Skin of body (tissue), 2 donors: ENCODE measurements around the gene RBM33. TPM values are rescaled to one million over a fixed set of nuclear protein-coding genes. Genes with fewer than 3 reads are reported as not detected.
"Not testable (repeated sequence)": the region's sequence is repeated elsewhere in the genome, so short reads cannot be mapped to it uniquely, and the experiment has no call there.

Experiments
- DNase-seq: peaks from one replicate; lab custom pipeline; 2025; lab: John Stamatoyannopoulos, UW
- total RNA-seq: library from RNA; depleted of rRNA; stranded (reverse); fragments of >200 nt; gene quantifications from one replicate; pipeline ENCODE4 v1.2.3, GENCODE V29; 2014

Gene RBM33
- 50.4 TPM for total RNA-seq

DNA sequence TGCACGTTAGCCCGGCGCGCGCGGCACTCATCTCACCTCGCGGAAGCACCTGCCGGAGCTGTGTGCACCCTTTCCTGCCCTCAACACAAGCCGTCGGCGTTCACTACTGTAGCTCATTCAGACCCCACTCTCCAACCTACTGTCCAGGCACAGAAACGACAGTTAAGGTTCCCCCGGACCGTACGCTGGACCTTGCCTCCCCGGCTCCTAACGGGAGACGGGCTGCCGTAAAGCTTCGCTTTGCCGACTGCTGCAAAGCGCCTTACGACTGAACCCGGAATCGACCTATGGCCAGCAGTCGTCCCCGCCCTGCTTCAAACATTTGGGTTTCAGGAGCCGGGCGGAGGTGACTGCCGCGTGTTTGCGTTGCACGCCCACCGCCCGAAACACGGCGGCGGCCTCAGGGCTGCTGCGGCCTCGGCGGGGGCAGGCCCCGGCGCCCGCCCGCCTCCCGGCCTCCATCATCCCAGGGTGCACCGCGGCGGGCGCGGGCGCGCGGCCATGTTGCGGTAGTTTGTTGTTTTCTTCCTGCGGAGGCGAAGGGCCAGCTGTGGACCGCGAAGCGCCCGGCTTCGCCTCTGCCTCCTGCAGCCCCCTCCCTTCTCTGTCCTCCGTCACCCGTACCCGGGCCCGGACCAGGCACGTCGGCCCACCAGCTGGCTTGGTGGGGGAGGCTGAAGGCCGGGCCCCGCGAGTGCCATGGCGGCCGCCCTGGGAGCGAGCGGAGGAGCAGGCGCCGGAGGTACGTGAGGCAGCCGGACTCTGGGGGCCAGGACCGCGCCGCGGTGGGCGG lies at the start of gene RBM33:
RBM33 (plus strand) TSS at position 484 of the 793 bp plus-strand sequence; CDS start at position 700, 216 bp downstream.
- DNase-seq = peak; percentile 58

DNA sequence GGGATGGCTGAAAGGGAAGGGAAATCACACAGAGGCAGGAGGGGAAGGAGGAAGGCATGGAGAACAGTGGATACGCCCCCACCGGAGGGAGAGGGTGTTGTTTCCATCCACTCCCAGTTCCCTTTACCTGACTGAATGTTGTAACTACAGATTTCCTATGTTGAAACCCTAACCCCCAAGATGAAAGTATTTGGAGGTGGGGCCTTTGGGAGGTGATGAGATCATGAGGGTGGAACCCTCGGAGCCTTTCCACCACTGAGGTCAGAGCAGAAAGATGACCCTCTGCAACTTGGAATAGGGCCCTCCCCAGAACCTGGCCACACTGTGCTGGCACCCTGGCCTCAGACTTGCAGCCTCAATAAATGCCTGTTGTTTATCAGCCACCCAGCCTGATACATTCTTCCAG lies 49.5 kb upstream of the RBM33 start:
- DNase-seq = no peak

DNA sequence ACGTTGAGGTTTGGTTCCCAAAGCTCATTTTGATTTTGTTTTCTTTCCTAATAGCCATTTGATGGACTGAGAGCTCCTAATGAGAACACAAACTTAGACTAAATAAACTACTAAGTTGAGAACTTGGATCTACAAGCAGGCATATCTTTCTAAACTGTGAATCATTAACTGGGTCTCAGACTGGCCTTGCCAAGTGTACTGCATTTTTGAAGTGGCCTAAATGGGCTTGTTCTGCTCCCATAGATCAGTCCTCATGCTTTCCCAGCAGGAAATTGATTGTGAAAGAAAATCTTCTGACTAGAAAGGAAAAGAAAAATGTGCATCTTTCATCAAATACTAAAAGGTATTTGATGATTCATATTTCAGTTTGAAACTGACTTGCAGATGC lies 46.7 kb upstream of the RBM33 start:
- no peak for DNase-seq

DNA sequence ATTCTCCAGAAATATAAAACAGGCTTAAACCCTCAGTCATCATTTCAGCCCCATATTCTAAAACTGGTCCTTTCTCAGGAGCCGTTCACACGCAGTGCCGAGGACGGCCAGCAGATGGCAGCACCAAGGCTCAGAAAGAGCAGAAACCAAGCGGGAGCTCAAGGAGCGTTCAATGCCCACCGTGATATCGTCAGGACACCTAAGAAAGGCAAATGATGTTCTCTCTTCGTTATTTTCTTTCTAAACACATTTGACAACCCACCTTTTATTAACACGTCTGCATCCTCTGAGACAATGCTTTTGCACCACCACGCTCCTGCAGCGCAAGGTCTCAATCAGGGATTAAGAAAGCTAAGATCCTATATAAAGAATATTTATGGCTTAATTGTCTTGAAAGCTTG lies 45.7 kb upstream of the RBM33 start:
- peak; percentile 42 for DNase-seq

GRCh38 chr7:155602156-155602555 lies 42.3 kb upstream of the RBM33 start:
- no peak for DNase-seq

- no peak for DNase-seq
These were observed 41.7 kb upstream of the RBM33 start for GRCh38 chr7:155602750-155603149.

DNA sequence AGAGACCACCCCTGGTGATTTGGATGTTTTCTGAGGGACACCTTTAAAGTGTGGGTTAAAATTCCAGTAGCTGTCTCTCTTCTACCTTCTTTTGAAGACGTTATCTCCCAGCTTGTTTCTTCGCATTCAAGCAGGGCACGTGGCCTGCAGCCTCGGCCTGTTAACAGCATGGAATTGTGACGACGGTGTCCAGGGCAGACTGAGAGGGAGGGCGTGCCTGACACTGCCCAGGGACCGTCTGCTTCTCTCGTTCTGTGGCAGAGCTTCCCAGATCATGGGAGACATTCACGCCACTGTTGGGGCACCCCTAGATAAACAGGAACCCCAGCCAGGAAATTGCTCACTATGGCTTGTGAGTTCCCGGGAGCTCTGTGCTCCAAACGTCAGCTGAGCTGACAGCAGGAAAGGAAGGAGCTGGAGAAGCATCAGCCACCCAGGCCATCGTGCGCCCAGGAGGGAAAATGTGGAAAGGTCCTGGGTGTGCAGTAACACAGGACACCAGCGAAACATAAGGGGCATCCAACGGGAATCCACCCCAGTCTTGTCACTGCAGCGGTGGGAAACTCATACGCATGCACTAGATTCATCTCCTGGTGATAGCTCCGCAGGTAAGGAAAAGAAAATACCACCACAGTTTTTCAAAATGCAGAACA lies 41.1 kb upstream of the RBM33 start:
- no peak for DNase-seq

DNA sequence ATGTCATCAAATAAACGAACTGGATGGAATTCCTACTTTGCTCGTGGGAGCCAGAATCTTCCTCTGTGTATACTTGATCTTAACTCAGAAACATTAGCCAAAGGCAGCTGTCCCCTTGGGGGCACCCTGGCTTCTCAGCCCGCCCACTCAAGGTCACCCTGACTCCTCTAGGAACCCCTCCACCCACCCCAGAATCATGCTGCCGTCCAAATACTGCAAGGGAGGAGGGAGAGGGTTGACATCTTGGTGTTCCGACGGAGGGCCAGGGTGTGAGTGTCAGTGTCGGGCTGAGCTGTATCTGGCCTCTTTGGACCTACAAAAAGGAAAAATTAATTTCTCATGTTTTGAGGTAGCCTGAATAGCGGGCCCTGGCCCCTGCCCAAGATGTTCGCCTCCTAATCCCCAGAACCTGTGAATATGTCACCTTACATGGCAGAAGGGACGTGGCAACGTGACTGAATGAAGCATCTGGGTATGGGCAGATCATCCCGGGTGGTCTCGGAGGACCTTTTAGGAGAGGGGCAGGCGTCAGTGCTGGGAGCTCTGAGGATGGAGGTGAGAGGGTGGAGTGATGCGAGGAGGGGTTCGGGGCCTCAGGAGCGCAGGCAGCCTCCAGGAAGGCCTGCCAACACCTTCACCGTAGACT lies 40.5 kb upstream of the RBM33 start:
- no peak for DNase-seq

DNA sequence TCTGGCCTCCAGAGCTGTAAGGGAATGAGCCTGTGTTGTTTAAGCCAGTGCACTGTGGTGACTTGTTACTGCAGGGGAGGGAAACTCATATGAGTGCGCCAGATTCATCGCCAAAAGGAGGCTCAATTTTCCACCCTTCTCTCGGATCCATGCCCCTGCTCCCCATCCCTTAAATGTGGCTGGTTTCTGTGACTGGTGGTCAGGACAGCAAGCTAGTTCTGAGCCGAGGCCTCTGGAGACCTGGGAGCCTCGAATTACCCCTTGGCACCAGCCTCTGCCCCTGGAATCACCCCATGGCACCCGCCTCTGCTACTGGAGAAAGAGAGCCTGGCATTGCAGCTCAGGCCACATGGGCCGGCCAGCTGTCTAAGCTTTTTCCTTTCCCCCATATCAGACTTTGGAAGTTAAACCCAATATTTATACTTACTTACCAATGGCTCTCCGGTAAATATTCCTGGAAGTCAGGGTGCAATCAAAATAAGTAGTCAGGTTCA lies 39.9 kb upstream of the RBM33 start:
- no peak for DNase-seq

DNA sequence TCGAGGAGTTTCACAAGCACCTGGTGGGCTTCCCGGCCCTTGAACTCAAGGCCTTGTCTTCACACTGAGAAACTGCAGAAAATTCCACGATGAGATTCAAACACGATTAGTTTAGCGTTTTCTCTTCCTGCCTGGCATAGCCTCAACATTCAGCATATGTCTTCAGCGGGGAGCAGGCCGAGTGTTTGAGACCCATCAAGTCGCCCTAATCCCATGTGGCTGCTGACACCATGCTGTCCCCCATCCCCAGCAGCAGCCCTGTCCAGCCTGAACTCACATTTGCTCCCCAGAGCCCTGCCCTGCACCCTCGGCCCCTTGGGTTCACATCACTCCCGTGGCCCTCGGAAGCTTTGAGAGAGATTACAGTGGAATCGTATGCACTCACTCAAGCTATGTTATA lies 35.3 kb upstream of the RBM33 start:
- no peak for DNase-seq

- DNase-seq = no peak
These were observed 33.7 kb upstream of the RBM33 start for GRCh38 chr7:155610633-155611193.

DNA sequence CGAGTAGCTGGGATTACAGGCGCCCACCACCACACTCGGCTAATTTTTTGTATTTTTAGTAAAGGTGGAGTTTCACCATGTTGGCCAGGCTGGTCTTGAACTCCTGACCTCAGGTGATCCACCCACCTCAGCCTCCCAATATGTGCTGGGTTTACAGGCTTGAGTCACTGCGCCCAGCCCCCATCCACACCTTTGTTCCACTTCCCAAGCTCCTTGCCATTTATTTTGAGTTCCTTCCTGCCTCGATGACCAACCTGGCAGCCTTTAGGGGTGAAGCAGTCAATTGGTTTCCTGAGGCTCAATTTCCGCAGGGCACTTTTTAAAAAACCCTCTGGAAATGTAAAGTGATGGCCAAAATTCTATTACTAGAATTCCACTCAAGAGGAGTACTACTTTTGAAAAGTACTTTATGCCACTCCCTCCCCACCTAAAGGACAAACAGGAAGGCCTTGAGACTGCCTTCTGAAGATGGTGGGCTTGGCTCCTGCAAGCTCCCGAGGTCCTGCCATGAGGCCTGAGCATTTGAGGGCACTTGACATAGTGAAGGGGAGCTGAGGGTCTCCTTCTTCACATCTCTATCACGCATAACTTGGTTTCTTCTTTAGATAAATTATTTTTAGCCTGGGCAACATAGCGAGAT lies 32.5 kb upstream of the RBM33 start:
- no peak for DNase-seq

- no peak for DNase-seq
These were observed 31.8 kb upstream of the RBM33 start for GRCh38 chr7:155612658-155613057.

DNA sequence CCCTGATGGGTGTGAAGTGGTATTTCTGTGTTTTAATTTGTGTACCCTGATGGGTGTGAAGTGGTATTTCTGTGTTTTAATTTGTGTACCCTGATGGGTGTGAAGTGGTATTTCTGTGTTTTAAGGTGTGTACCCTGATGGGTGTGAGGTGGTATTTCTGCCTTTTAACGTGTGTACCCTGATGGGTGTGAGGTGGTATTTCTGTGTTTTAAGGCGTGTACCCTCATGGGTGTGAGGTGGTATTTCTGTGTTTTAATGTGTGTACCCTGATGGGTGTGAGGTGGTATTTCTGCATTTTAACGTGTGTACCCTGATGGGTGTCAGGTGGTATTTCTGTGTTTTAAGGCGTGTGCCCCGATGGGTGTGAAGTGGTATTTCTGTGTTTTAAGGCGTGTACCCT lies 29.4 kb upstream of the RBM33 start:
- DNase-seq = not testable (repeated sequence)

GRCh38 chr7:155618708-155619633 lies 25.5 kb upstream of the RBM33 start:
- DNase-seq = no peak

DNA sequence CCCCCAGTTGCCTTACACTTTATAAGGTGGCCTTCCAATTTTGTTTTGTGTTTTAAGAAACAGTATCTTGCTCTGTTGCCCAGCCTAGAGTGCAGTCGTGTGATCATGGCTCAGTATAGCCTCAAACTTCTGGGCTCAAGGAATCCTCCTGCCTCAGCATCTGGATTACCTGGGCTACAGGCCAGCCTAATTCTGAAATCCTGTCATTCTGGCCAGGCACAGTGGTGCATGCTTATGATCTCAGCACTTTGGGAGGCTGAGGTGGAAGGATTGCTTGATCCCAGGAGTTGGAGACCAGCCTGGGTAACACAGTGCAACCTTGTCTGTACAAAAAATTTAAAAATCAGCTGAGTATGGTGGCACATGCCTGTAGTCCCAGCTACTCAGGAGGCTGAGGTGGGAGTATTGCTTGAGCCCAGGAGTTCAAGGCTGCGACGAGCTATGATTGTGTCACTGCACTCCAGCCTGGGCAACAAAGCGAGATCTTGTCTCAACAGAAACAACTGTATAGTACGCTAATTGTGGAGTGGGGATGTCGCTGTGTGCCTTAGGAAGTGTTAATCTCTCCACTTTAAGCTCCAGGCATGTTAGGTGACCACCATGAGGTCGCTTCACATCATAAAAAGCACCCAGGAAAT lies 24.7 kb upstream of the RBM33 start:
- DNase-seq = no peak

GRCh38 chr7:155620497-155620896 lies 24.0 kb upstream of the RBM33 start:
- DNase-seq = no peak

DNA sequence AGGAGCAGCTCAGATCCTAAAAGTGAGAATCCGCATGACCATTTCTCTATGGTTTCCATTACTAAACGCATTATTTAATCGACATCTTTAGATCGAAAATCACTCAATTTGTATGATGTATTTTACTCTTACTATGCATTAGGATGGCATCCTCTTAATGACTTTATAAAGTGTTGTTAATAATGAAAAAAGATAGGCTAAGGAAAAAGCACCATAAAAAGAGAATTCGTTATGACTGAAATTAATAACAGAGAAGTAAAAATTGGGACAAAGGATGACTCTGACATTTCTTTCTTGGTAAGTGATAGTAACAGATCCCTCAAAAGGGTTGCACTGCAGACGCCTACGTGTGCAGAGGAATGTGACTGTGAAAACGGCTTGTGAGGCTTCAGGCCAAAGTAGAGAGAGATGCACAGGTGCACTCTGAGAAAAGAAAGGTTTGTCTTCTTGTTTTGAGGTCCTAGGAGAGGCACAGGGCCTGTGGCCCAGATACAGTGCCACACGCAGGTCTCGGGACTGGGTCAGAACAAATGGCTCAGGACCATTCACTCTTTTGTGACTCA lies 23.0 kb upstream of the RBM33 start:
- no peak for DNase-seq

DNA sequence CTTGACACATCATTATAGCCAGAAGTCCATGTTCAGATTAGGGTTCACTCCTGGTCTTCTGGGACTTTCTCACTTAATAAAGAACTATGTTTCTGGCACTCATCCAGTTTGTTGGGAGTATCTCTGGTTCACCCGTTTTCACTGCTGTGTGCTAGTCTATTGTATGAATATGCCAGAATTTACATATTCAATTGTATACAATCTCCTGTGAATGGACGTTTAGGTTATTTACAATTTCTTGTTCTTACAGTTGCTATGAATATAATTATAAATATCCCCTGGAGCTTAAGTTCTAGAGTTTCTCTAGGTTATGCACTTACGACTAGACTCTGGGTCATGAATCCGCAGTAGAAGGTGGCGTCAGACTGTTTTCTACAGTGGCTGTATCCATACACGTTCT lies 20.0 kb upstream of the RBM33 start:
- DNase-seq = no peak

DNA sequence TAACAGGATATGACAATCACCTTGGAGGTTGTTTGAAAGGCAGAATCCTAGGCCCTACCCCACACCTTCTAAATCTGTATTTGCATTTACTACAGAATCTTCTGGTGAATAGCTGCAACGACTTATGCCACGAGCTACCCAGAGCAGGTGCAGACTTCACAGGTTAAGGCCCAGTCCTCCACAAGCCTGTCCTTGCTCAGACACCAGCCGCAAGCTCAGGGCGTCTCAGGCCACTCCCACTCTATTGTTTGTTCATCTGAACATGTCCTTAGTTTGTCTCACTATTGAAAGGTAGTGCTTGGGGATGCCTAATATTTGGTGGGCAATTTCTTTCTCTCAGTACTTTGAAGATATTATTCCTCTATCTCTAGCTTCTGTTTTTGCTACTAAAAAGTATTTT lies 18.9 kb upstream of the RBM33 start:
- no peak for DNase-seq
